Right ventricle myocardium inferior (tissue), 1 donor: Measurements from ENCODE around the gene TNN. TPM values are rescaled to one million over a fixed set of nuclear protein-coding genes. Genes with fewer than 3 reads are reported as not detected.
"Not testable (repeated sequence)": the region's sequence is repeated elsewhere in the genome, so short reads cannot be mapped to it uniquely, and the experiment has no call there.

Source experiments
- ATAC-seq: fragments of 200-7000 bp; cut with Tn5 transposase; one replicate; pipeline ENCODE4 v1.9.1; 2020; ENCODE audit warnings: mild to moderate bottlenecking, moderate library complexity
- DNase-seq: peaks from one replicate; pipeline ENCODE4 v3.0.0; 2021; ENCODE audit errors: missing footprints
- intact Hi-C: fragments of 100-400 bp; cut with DNase I; formaldehyde crosslinking; loops from one replicate; pipeline ENCODE4 v1.11.0; 2022
- long read RNA-seq: library from polyadenylated mRNA; unstranded; transcript quantifications from one replicate; pipeline ENCODE4 v2.0.0, GENCODE V29; 2021
- total RNA-seq: library from RNA; stranded (reverse); fragmentation: NEBNext Ultra II Directional; extraction: Animal tissue kit (Norgen Biotek cat#: 25700); gene quantifications from one replicate; pipeline ENCODE4 v1.2.1, GENCODE V29; 2021
- donor health status: DM: no; HTN: yes; CAD: no; lungs with severe emphysema.

Gene TNN
- total RNA-seq: 0.08 TPM
- long read RNA-seq: 0 reads

- ATAC-seq: no peak
- intact Hi-C loops: no loop called here
Observed at GRCh38 chr1:175067362-175068106, at the start of gene TNN. Gene TNN (plus strand): TSS chr1:175067833. CDS start chr1:175077419, 9,586 bp downstream.

GRCh38 chr1:175019524-175019923 is 48.1 kb upstream of the TNN start:
- no peak for ATAC-seq
- intact Hi-C loops: no loop called here
- DNase-seq: no peak

More at GRCh38 chr1:175067362-175068106, at the start of gene TNN:
- no peak for DNase-seq

GRCh38 chr1:175023043-175023921 is 44.4 kb upstream of the TNN start, which contains the start of gene MRPS14:
Gene MRPS14 (minus strand): TSS chr1:175023425. CDS start chr1:175023408, 17 bp downstream.
- ATAC-seq: peak; percentile 99
- intact Hi-C loops: loop anchor here (2.0 kb wide), 1 partner anchor 24 kb away; the partner anchor contains the start of gene CACYBP
- DNase-seq: peak; percentile 98

- intact Hi-C loops: loop anchor here (2.0 kb wide), 1 partner anchor 25 kb away; the partner anchor contains the start of gene CACYBP
- not testable (repeated sequence) for ATAC-seq, DNase-seq
Observed at GRCh38 chr1:175023922-175024242, 43.8 kb upstream of the TNN start.

GRCh38 chr1:175024773-175025172 is 42.9 kb upstream of the TNN start:
- intact Hi-C loops: no loop called here
- no peak for ATAC-seq
- DNase-seq: no peak

GRCh38 chr1:175033953-175034352 is 33.7 kb upstream of the TNN start:
- intact Hi-C loops: loop anchor here (5.0 to 10.0 kb wide), 2 partner anchors 283 to 1811 kb away; no protein-coding TSS in a partner anchor
- ATAC-seq (no peak), DNase-seq (no peak)

GRCh38 chr1:175034775-175035174 is 32.9 kb upstream of the TNN start:
- DNase-seq: no peak
- ATAC-seq: no peak
- intact Hi-C loops: loop anchor here (5.0 to 10.0 kb wide), 2 partner anchors 283 to 1810 kb away; no protein-coding TSS in a partner anchor

GRCh38 chr1:175035865-175036264 is 31.8 kb upstream of the TNN start:
- DNase-seq (no peak), ATAC-seq (no peak)
- intact Hi-C loops: loop anchor here (10.0 kb wide), 1 partner anchor 1809 kb away; no protein-coding TSS in a partner anchor

GRCh38 chr1:175036476-175036875 is 31.2 kb upstream of the TNN start:
- intact Hi-C loops: loop anchor here (10.0 kb wide), 1 partner anchor 1808 kb away; no protein-coding TSS in a partner anchor
- DNase-seq (no peak), ATAC-seq (no peak)

- DNase-seq: no peak
- intact Hi-C loops: loop anchor here (10.0 kb wide), 1 partner anchor 1807 kb away; no protein-coding TSS in a partner anchor
- ATAC-seq: no peak
Observed at GRCh38 chr1:175037416-175037815, 30.2 kb upstream of the TNN start.

- DNase-seq (no peak), ATAC-seq (no peak)
- intact Hi-C loops: no loop called here
Observed at GRCh38 chr1:175040324-175040879, 27.2 kb upstream of the TNN start.

GRCh38 chr1:175042650-175043049 is 25.0 kb upstream of the TNN start:
- DNase-seq (no peak), ATAC-seq (no peak)
- intact Hi-C loops: no loop called here

- ATAC-seq (no peak), DNase-seq (no peak)
- intact Hi-C loops: no loop called here
Observed at GRCh38 chr1:175043824-175044223, 23.8 kb upstream of the TNN start.

- intact Hi-C loops, ATAC-seq, DNase-seq: not testable (repeated sequence)
Observed at GRCh38 chr1:175044591-175044990, 23.0 kb upstream of the TNN start.

GRCh38 chr1:175045097-175045496 is 22.5 kb upstream of the TNN start:
- intact Hi-C loops: no loop called here
- no peak for DNase-seq
- ATAC-seq: no peak

GRCh38 chr1:175045519-175045918 is 22.1 kb upstream of the TNN start:
- ATAC-seq: no peak
- DNase-seq: no peak
- intact Hi-C loops: no loop called here

- DNase-seq: no peak
- intact Hi-C loops: no loop called here
- no peak for ATAC-seq
Observed at GRCh38 chr1:175050992-175051391, 16.6 kb upstream of the TNN start.

GRCh38 chr1:175054736-175055135 is 12.9 kb upstream of the TNN start:
- intact Hi-C loops: no loop called here
- ATAC-seq (no peak), DNase-seq (no peak)

GRCh38 chr1:175062339-175062738 is 5.3 kb upstream of the TNN start:
- ATAC-seq: no peak
- intact Hi-C loops: no loop called here
- no peak for DNase-seq
